GM23248 (cell line): Measurements from ENCODE around the gene ATG5. TPM values are rescaled to one million over a fixed set of nuclear protein-coding genes. Genes with fewer than 3 reads are reported as not detected.

Experiments used
- DNase-seq: peaks from one replicate; pipeline ENCODE4 v3.0.0-alpha.2; 2015
- H2AFZ ChIP-seq: fragments of 200-600 bp; sonication (generic); 2 replicates; pipeline ENCODE4 v1.6.1; 2016; ENCODE audit warnings: antibody characterized with exemption
- H3F3A ChIP-seq: fragments of 200-600 bp; sonication (generic); 2 replicates; pipeline ENCODE4 v1.6.1; 2016; ENCODE audit warnings: mild to moderate bottlenecking, antibody characterized with exemption, mixed run types; ENCODE audit not compliant: insufficient read depth
- H3K27ac ChIP-seq: fragments of 200-600 bp; sonication (generic); 2 replicates; pipeline ENCODE4 v1.5.1; 2016; ENCODE audit warnings: mild to moderate bottlenecking
- H3K27me3 ChIP-seq: fragments of 200-600 bp; sonication (generic); replicated peaks from 2 replicates; pipeline ENCODE4 v1.6.1; 2016; ENCODE audit warnings: mild to moderate bottlenecking; ENCODE audit not compliant: insufficient read depth
- H3K36me3 ChIP-seq: fragments of 200-600 bp; sonication (generic); 2 replicates; pipeline ENCODE4 v1.6.1; 2016; ENCODE audit warnings: low read depth, mild to moderate bottlenecking
- H3K4me1 ChIP-seq: fragments of 200-600 bp; sonication (generic); 2 replicates; pipeline ENCODE4 v1.6.1; 2016; ENCODE audit warnings: mild to moderate bottlenecking; ENCODE audit not compliant: insufficient read depth
- H3K4me2 ChIP-seq: fragments of 200-600 bp; sonication (generic); one replicate; pipeline ENCODE4 v1.6.1; 2016; ENCODE audit warnings: mild to moderate bottlenecking; ENCODE audit not compliant: unreplicated experiment
- H3K4me3 ChIP-seq: fragments of 200-600 bp; sonication (generic); 2 replicates; pipeline ENCODE4 v1.5.1; 2016; ENCODE audit warnings: mild to moderate bottlenecking
- H3K79me2 ChIP-seq: fragments of 200-600 bp; sonication (generic); 2 replicates; pipeline ENCODE4 v1.6.1; 2016; ENCODE audit warnings: mild to moderate bottlenecking; ENCODE audit not compliant: insufficient read depth
- H3K9ac ChIP-seq: fragments of 200-600 bp; sonication (generic); 2 replicates; pipeline ENCODE4 v1.6.1; 2016; ENCODE audit warnings: mild to moderate bottlenecking
- H3K9me2 ChIP-seq: fragments of 200-600 bp; sonication (generic); 2 replicates; pipeline ENCODE4 v1.6.1; 2016; ENCODE audit warnings: mixed run types, mild to moderate bottlenecking, moderate library complexity; ENCODE audit not compliant: insufficient read depth
- H3K9me3 ChIP-seq: fragments of 200-600 bp; sonication (generic); one replicate; pipeline ENCODE4 v1.6.1; 2017; ENCODE audit warnings: low read depth
- H4K20me1 ChIP-seq: fragments of 200-600 bp; sonication (generic); 2 replicates; pipeline ENCODE4 v1.6.0; 2016; ENCODE audit not compliant: insufficient read depth
- EZH2 ChIP-seq: fragments of 200-600 bp; sonication (generic); IDR thresholded peaks from 2 replicates; pipeline ENCODE4 v1.6.1; 2018; ENCODE audit warnings: antibody characterized with exemption, mild to moderate bottlenecking; ENCODE audit not compliant: insufficient read depth, poor library complexity, severe bottlenecking
- EZH2phosphoT487 ChIP-seq: fragments of 200-600 bp; sonication (generic); IDR thresholded peaks from 2 replicates; pipeline ENCODE4 v1.6.1; 2018; ENCODE audit warnings: antibody characterized with exemption, moderate library complexity, mild to moderate bottlenecking, low read depth; ENCODE audit not compliant: insufficient read depth
- WGBS, 2 experiments: methylation state at CpG; one replicate each; pipeline ENCODE4 v1.1.6; 2015 to 2017; ENCODE audit warnings: low lambda C conversion rate in 2 of 2, low coverage in 1 of 2; ENCODE audit errors: missing lambda C conversion rate in 2 of 2; 5-methylcytosine and 5-hydroxymethylcytosine counted together
- in situ Hi-C: fragments of 300-500 bp; cut with MboI; formaldehyde crosslinking; loops from 2 replicates; pipeline ENCODE4 v1.15.0; 2020
- polyA plus RNA-seq: library from polyadenylated mRNA; unstranded; fragments of >200 nt; fragmentation: Nextera tagmentation; extraction: Ambion mirVana; gene quantifications from 2 replicates; pipeline ENCODE4 v1.2.1, GENCODE V29; 2016
- total RNA-seq: library from RNA; depleted of rRNA; stranded (reverse); fragments of >200 nt; shearing (Covaris generic); gene quantifications from 2 replicates; pipeline ENCODE4 v1.2.3, GENCODE V29; 2014

Gene ATG5
- total and polyA plus RNA-seq, 2 experiments from 2014 or later: 39.4 to 44.2 TPM

- no peak overlapping the region for H3K27ac ChIP-seq
- no peaks in the 10 kb centered on the region for H3K9me2 ChIP-seq
- TF ChIP-seq EZH2phosphoT487 (no peak), EZH2 (no peak)
- peaks cover 10% of the 10 kb centered on the region for H3K4me1 ChIP-seq
- H3K79me2 ChIP-seq: peaks cover 89% of the 10 kb centered on the region
- 100% methylated on average over 1 of the region's 1 CpG for WGBS, 2 experiments
- H3K4me3 ChIP-seq: no peak overlapping the region
- peaks cover 19% of the 10 kb centered on the region for H3K36me3 ChIP-seq
- H3K27me3 ChIP-seq: no peaks in the 10 kb centered on the region
- H3K9ac ChIP-seq: no peak overlapping the region
- H2AFZ ChIP-seq: no peak overlapping the region
- no peaks in the 10 kb centered on the region for H3K9me3 ChIP-seq
- H3K4me2 ChIP-seq: no peak overlapping the region
- in situ Hi-C loops: loop anchor here (25.0 kb wide), 1 partner anchor 806 kb away; no protein-coding TSS in a partner anchor
- no peak for DNase-seq
- H4K20me1 ChIP-seq: no peaks in the 10 kb centered on the region
- peaks cover 7% of the 10 kb centered on the region for H3F3A ChIP-seq
These were observed 32.4 kb downstream of the ATG5 start for GRCh38 chr6:106293116-106293515.

GRCh38 chr6:106290954-106291353, 34.6 kb downstream of the ATG5 start:
- peaks cover 88% of the 10 kb centered on the region for H3K79me2 ChIP-seq
- no peaks in the 10 kb centered on the region for H3K9me3 ChIP-seq
- no peaks in the 10 kb centered on the region for H3F3A ChIP-seq
- no peak overlapping the region for H2AFZ ChIP-seq
- no peaks in the 10 kb centered on the region for H3K4me1 ChIP-seq
- TF ChIP-seq EZH2phosphoT487 (no peak), EZH2 (no peak)
- in situ Hi-C loops: loop anchor here (25.0 kb wide), 1 partner anchor 804 kb away; no protein-coding TSS in a partner anchor
- H3K27ac ChIP-seq: no peak overlapping the region
- H4K20me1 ChIP-seq: no peaks in the 10 kb centered on the region
- no peak overlapping the region for H3K4me3 ChIP-seq
- H3K27me3 ChIP-seq: no peaks in the 10 kb centered on the region
- 100% methylated on average over 1 of the region's 1 CpG for WGBS, 2 experiments
- no peak for DNase-seq
- no peak overlapping the region for H3K9ac ChIP-seq
- H3K36me3 ChIP-seq: peaks cover 19% of the 10 kb centered on the region
- H3K9me2 ChIP-seq: no peaks in the 10 kb centered on the region
- no peak overlapping the region for H3K4me2 ChIP-seq

- H2AFZ ChIP-seq: no peak overlapping the region
- H3K36me3 ChIP-seq: peaks cover 19% of the 10 kb centered on the region
- WGBS, 2 experiments: 96 to 97% methylated on average over 4 of the region's 4 CpGs
- no peaks in the 10 kb centered on the region for H4K20me1 ChIP-seq
- no peak overlapping the region for H3K9ac ChIP-seq
- H3K4me2 ChIP-seq: no peak overlapping the region
- H3K27me3 ChIP-seq: no peaks in the 10 kb centered on the region
- peaks cover 88% of the 10 kb centered on the region for H3K79me2 ChIP-seq
- H3K4me1 ChIP-seq: no peaks in the 10 kb centered on the region
- H3F3A ChIP-seq: no peaks in the 10 kb centered on the region
- no peak overlapping the region for H3K27ac ChIP-seq
- TF ChIP-seq EZH2: no peak
- TF ChIP-seq EZH2phosphoT487: no peak
- in situ Hi-C loops: loop anchor here (25.0 kb wide), 1 partner anchor 803 kb away; no protein-coding TSS in a partner anchor
- H3K9me2 ChIP-seq: no peaks in the 10 kb centered on the region
- DNase-seq: no peak
- H3K9me3 ChIP-seq: no peaks in the 10 kb centered on the region
- no peak overlapping the region for H3K4me3 ChIP-seq
These were observed 35.5 kb downstream of the ATG5 start for GRCh38 chr6:106290032-106290431.

GRCh38 chr6:106287215-106287614, 38.3 kb downstream of the ATG5 start:
- no peak for TF ChIP-seq EZH2phosphoT487
- no peak for TF ChIP-seq EZH2
- Histone ChIP-seq H3K9me2 (no peaks in the 10 kb centered on the region), H3K9me3 (no peaks in the 10 kb centered on the region), H3K4me3 (no peak overlapping the region), H4K20me1 (no peaks in the 10 kb centered on the region), H3K36me3 (peaks cover 19% of the 10 kb centered on the region), H3K79me2 (peaks cover 82% of the 10 kb centered on the region), H3F3A (no peaks in the 10 kb centered on the region), H3K27ac (no peak overlapping the region), H2AFZ (no peak overlapping the region), H3K27me3 (no peaks in the 10 kb centered on the region), H3K4me2 (no peak overlapping the region), H3K9ac (no peak overlapping the region), H3K4me1 (0 out of 2 replicates have a peak, but pooled peaks cover 1% of the 10 kb centered on the region)
- no peak for DNase-seq
- WGBS, 2 experiments: 100% methylated on average over 1 of the region's 1 CpG
- in situ Hi-C loops: loop anchor here (25.0 kb wide), 1 partner anchor 800 kb away; no protein-coding TSS in a partner anchor
